Stimulated activated CD4-positive, alpha-beta T cell treated with anti-CD3 and anti-CD28 coated beads, Interleukin-12 subunit alpha, Interleukin-12 subunit beta, amount 100 ng/mL, for 24 hours (primary cell): ENCODE data around the gene COL6A2.
"Not testable (repeated sequence)": the region's sequence is repeated elsewhere in the genome, so short reads cannot be mapped to it uniquely, and the experiment has no call there.

ENCODE experiments used
- DNase-seq, 2 experiments: peaks; one replicate each; pipeline ENCODE4 v3.0.0-alpha.2; 2020; ENCODE audit warnings: low read depth in 2 of 2

Gene COL6A2

DNA sequence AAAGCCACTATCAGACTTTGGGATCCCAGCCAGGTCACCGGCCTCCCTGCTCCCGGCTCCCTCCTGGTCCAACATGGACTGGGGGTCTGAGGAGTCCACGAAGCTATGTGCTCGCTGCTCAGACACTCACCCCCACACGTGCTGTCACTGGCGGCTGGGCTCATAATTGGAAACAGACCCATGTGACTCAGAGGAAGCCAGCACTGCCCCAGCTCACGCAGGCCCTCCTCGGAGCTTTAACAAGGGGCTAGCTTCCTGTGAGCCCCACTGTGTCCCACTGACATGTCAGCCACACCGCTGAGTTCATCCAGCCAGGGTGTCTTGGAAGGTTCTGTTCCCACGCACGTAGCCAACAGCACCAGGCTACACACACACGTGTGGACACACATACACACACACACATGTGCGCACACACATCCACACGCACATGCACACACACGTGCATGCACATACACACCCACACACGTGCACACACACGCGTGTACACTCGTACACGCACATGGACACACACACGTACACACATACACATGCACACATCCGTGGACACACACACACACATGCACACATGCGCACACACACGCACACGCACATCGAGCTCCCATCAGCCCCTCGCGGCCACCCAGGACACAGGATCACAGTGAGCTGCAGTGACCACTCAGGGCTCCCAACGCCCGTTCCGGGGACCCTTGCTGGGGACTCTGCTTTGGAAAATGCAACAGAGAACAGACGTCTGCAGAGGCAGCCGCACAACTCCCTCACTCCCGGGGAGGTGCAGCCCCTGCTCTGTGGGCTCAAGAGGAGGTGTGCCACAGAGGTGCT is 18.4 kb upstream of the COL6A2 start:
- no peak for DNase-seq

DNA sequence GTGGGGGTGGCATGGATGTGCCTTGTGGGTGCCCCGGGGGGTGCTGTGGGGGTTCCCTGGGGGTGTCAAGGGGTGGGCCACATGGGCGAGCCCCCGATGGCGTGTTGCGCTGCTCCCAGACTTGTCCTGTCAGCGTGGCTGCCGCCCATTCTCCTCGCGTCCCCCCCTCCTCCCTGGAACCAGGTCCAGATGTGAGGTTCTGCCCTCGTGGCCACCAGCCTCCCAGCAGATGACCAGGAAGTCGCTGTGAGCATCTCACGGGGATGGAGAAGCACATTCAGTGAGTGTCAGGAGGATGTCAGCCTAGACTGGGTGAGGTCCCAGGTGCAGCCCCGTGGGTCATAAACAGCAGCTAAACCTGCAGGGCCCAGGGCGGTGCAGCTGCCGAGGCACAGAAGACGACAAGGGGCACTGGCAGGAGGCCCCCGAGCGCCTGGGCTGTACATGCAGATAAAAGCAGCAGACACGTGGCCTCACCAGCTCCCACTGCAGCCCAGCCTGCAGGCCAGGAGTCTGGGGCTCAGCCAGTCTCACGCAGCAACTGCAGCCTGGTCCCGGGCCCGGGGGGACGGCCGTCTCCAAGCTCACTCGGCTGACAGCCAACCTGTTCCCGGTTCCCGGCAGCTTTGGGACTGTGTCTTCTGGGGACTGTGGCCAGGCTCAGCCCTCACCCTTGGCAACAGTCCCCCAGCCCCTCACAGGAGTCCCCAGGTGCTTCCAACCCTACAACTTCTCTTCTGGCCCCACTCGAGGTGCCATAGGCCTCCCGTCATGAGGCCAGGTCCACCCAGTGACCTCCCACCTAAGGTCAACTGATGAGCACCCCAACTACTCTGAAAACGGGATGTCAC is 17.5 kb upstream of the COL6A2 start:
- no peak for DNase-seq

DNA sequence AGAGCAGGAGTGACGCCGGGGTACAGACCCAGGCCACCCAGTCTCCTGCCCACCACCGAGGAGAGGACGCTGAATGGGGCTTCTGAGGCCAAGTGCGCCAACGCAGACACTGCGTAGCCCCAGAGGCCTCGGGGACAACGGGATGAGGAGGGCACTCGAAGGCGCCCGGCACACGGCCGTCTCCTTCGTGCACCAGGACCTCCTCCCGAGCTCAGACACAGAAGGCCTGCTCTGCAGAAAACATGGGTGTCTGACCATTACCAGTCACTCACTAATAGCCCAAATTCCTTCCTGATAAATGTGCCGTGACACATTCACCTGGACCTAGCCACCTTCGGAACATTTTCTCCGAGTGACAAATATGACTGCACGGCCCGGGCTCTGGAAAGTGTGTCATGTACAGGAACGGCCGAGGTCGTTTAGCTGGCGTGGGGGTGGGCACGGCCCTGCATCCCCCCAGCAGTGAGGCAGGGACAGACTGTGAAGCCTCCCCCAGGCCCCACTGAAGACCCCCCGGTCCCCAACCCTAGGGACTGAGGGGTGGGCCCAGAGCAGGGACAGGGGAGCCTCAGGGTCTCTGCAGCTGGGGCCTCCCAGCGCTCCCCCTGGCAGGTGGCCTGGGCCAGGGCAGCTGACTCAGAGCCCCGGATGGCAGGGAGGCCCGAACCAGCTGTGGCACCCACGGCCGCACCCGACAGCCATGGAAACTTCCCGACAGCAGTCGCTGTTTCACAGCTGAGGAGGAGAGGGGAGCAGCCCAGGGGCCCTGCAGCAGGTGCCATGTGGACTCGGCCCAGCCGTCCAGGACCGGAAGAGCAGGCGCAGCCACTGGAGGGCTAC is 16.7 kb upstream of the COL6A2 start:
- DNase-seq: no peak

DNA sequence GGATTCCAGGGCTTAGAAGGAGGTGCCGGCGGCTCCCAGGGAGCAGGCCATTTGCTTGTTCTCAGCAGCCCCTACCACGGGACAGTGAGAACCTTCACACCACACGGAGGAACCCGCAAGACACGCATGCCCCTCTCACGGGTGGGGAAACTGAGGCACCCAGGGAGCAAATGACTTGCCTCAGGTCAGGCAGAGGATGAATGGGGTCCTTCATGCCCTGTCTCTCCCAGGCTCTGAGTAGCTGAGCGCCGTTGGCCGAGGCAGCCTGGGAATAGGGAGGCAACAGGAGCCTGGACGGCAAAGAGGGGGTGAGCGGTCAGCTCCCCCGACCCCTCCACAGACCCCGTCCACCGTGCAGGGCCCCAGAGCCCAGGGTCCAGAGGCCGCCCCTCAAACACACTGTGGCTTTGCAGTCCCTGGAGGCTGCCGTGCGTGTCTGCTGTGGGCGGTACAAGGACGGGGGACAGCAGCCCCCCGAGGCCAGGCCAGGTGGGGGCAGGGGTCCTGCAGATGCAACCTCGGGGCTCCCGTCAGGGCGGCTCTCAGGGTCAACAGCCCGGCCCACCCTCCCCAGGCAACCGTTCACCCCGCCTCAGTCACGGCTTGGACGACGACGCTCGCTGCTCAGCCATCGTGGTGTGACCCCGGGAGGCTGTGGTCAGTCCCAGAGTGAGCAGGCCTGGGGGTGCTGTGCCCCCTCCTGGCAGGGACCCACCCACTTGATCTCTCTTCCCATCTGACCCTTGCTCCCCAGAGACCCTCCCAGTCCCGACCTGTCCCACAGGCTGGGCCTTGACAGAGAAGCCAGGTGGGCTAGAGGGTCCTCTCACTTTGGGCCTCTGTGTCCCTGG is 15.8 kb upstream of the COL6A2 start:
- no peak for DNase-seq

DNA sequence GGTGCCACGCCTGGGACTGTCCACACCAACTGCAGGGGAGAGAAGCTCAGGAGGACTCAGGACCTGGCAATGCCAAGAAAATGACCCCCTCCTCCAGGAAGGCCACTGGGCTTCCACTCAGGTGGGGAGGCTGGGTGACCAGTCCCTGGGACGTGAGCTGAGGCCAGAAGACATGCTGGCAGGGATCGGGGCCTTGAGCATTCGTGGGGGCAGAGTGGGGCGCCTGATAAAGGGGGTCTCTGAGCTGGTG is 15.3 kb upstream of the COL6A2 start:
- DNase-seq: no peak

DNA sequence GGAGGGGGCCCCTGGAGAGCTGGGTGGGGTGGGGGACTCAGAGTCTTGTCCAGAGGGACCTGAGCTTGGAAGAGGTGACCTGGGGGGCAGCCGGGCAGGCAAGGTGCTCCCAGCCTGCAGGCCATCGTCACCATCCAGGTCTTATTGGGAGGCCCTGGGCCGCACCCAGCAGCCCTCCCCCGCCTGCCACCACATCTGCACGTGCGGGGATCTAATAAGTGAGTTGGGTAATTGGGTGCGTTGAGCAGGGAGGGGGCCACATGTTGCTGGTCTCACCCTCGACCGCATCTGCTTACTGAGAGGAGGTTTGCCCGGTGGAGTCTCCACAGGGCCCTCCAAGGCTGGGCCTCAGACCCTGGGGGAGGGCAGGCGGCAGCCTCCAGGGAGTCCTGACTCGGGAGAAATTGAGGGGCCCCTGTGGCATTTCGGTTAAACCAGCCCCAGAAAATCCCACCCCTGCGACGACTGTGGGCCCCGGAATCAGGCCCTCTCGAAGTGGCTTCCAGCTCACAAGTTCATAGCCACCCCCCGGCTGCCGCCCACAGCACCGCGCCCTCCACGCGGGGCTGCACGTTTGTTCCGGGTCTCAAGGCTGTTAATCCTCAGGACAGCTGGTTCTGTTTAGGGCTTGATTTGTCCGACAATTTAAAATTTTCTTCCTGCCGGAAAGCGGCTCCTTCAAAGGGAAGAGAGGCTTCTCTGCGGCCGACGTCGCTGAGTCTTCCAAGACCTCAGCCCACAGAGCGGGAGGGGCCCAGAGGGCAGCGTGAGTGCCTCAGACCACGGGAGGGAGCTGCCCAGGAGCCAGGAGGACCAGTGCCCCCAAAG is 14.7 kb upstream of the COL6A2 start:
- no peak for DNase-seq

DNA sequence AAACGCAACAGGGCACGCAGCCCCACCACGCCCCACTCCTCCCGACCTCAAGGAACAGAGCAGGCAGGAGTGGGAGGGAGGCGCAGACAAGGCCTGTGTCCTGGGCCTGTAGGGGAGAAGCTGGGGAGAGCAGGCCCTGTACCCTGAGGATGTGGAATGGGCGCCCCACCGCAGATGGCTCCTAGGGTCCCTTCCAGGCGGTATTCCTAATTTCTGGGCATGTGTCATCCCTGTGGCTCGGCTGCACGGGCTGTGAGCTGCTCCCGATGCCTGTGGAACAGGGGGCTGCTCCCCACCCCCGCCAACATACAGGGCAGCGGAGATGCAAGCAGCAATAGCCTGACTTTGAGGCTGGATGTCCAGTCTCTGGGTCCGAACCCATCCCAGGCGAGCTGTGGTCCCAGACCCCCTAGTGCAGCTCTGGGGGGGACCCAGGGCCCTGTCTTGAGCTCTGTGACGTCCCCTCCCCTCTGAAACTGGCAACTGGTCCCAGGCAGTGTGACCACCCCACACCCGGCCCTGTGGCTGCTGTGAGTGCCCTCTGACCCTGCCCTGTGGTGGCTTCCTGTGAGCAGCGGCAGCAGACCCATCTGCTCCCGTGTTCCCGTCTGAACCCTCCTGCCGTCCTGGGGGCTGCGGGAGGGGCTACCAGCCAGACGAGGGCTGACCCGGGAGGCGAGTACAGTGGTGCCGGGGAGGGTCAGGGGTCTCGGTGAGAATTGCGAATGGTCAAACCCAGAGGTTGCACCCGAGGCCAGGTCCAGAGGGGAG is 13.9 kb upstream of the COL6A2 start:
- DNase-seq: no peak

DNA sequence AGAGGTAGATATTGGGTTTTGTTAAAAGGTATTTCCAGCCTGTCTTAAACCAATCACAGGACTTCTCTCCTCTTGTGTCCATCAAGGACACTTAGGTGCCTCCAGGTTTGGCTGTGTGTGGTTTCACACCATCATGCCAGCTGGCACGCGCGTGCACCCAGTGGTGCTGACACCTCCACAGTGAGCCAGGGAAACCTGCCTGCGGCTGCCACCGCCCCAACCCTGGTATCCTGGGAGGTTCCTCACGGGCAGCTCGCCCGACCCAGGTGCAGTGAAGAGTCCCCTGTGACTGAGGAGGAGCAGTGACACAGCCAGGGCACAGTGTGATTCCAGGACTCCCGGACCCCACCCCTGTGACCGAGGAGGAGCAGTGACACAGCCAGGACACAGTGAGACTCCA is 13.2 kb upstream of the COL6A2 start:
- no peak for DNase-seq

DNA sequence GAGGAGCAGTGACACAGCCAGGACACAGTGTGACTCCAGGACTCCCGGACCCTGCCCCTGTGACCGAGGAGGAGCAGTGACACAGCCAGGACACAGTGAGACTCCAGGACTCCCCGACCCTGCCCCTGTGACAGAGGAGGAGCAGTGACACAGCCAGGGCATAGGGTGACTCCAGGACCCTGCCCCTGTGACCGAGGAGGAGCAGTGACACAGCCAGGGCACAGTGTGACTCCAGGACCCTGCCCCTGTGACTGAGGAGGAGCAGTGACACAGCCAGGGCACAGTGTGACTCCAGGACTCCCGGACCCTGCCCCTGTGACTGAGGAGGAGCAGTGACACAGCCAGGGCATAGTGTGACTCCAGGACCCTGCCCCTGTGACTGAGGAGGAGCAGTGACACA is 12.7 kb upstream of the COL6A2 start:
- not testable (repeated sequence) for DNase-seq

DNA sequence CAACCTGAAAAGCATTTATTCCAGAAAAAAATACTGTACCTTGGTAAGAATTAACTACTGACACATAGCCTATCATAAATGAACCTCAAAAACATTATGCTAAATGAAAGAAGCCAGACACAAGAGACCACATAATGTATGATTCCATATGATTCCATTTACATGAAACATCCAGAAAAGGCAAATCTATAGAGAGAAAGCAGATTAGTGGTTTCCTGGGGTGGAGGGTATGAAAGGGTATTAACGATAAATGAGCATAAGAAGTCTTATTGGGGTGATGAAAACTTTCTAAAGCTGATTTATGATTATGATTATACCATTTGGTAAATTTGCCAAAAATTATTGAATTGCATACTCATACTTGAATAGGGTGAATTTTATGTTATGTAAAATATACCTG is 10.3 kb upstream of the COL6A2 start:
- DNase-seq: no peak

DNA sequence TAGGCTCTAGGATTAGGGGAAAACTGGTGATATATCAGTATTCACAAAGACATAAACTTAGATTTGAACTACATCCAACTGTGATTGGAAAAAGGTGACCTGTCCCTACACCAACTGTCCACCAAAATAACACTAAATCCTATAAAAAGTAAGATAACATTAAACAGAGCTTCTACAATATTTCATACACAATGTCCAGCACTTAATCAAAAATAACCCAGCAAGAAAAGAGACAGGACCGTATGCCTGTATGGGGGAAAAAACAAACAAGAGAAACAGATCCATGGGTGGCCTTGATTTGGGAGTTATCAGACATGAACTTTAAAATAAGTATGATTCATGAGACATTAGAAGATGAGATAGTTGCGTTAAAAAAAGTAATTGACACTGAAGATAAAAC is 9.7 kb upstream of the COL6A2 start:
- DNase-seq: no peak

DNA sequence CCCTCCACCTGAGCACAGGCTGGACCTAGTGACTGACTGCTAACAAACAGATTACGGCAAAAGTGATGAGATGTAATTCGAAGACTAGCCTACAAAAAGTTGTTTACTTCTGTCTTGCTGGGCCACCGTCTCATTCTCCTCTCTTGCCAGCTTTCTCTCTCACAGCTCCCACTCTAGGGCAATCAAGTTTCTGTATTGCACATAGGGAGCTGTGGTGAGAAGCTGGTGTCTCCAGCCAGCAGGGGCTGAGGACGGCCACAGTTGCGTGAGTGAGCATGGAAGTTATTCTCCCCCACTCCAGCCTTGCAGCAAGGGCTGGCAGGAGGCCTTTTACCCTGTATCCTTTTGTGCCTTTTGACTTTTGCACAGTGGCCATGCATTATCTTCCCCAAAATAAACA is 8.6 kb upstream of the COL6A2 start:
- no peak for DNase-seq

DNA sequence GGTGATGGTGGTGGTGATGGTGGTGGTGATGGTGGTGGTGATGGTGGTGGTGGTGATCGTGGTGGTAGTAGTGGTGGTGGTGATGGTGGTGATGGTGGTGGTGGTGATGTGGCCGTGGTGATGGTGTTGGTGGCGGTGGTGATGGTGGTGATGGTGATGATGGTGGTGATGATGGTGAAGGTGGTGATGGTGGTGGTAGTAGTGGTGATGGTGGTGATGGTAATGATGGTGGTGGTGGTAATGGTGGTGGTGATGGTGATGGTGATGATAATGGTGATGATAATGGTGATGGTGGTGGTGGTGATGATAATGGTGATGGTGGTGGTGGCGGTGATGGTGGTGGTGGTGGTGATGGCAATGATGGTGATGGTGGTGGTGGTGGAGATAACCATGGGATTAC is 6.8 kb upstream of the COL6A2 start:
- no peak for DNase-seq

DNA sequence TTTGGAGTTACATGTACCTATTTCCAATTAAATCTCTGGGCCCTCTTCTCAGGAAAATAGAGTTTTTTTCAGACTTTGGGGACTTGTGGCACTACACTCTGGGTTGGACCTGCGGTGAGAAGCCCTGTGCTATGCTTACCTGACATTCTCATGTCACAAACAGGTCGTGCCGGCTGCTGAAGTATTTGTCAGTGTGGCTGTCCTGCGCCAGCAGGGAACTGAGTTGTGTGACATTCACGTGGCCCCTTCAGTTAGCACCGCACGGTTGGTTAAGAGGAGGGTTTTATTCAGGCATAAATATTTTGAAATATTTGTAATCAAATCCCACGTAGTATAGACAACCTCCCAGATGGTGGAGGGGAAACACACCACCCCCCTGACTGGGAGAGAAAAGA is 6.3 kb upstream of the COL6A2 start:
- DNase-seq: no peak

DNA sequence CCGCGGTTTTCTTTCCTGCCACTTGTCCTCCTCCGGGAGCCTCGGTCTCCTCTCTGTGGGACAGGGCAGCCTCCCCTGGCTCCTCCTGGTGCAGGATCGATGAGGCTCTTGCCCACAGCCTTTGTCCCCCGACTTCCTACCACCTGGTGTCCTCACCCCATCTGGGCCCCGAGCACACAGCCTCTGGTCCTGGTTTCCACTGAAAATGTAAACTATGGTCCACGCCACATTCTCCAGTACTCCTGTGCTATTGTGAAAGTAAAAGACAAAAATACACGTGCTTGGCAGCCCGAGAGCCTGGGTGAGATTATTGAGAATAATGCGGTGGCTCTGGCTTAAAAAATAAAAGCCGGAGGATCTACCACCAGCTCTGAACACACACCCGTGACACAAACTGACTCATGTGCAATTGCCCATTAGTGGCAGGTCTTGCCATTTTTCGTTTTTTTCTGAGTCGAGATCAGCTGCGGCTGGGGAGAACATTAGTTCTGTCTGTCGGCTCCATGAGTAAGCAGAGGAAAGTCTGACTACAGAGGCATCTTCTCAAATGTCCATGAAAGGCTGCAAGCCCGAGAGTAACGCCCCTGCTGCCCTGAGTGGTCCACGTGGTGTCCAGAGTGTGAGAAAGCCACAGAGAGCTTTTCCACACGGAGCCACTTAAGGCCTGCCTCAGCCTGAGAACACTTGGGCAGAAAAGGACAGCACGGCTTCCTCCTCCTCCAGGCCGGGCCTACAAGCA is 5.7 kb upstream of the COL6A2 start:
- no peak for DNase-seq

DNA sequence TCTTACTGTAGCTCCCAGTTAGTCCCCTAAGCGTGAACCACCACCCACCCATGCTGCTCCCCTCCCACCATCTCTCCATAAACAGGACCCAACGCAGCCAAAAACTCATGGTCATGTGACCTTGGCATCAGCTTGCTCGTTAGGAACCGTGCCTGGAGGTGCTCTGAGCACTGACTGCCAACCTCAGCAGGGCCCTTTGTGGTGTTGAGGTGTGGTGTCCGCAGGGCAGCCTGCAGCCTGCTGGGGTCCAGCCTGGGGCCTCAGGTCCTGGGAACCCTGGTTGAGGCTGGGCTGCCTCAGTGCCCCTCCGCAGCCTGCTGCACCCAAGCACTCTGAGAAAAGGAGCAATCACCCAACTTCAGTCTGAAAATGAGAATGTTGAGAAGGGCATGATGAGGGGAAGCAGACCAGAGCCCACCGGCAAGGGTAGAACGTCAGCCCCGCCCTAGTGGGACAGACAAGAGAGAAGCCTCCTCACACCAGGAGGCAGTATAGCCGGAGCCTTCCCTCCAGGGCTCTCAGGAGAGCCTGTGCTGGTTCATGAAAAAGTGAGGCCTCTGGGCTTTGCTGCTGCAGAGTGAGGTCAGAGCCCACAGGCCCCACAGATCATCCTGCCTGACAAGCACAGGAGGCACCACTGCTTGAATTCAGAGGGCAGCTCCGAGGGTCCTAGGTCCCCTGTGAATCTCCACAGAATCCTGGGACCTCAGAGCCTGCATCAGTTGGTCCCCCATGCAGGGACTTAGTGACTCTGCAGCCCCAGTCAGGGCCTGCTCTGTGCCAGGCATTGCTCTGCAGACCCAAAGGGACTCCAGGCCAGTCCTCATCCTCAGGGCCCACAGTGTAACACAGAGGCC is 4.9 kb upstream of the COL6A2 start:
- no peak for DNase-seq

DNA sequence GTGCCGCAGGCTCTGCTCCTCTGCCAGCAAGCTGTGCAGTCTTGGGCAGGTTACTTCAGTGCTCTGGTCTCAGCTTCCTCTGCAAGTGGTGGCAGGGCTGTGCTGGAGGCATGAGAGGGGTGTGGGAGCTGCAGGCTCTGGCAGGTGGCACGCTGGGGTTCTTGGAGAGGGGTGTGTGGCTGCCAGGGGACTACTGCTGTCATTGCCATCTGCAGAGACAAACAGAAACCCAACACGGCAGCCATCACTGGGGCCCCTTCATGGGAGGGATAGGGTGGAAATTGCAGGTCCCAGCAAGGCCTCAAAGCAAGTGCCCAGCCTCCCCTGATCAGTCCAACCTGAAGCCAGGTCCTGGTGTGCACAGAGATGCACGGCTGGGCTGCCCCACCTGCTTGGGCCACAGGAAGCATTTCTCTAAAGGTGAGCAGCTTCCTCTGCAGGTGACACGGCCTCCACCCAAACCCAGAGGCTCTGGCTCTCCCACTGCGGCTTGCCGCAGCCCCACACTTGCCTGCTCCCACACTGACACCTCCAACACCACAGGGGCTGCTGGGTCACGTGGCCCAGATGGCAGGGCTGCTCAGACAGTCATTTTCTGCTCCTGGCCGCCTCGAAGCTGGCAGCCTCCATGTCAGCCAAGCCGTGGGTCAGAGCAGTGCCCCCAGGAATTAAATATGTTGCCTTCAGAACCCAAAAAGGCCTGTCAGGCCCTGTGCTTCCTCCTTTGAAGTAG is 4.1 kb upstream of the COL6A2 start:
- DNase-seq: no peak
